Subcutaneous abdominal adipose tissue (tissue), 5 donors: ENCODE measurements around the gene SGSM1.

Experiments
- H3K27ac ChIP-seq: one replicate; pipeline ENCODE4 v1.7.0; 2013; ENCODE audit warnings: low read depth, mild to moderate bottlenecking, inconsistent platforms, low read length, moderate library complexity
- H3K27me3 ChIP-seq, 5 donors: one replicate each; pipeline ENCODE4 v1.7.0; 2013; ENCODE audit warnings: low read length in 5 of 5, inconsistent platforms in 1 of 5; ENCODE audit not compliant: control insufficient read depth in 5 of 5, insufficient read depth in 4 of 5
- H3K36me3 ChIP-seq, 5 donors: one replicate each; pipeline ENCODE4 v1.7.0; 2013; ENCODE audit warnings: low read length in 5 of 5; ENCODE audit not compliant: control insufficient read depth in 5 of 5, insufficient read depth in 5 of 5
- H3K4me1 ChIP-seq, 5 donors: one replicate each; pipeline ENCODE4 v1.7.0; 2013; ENCODE audit warnings: low read length in 5 of 5, mild to moderate bottlenecking in 3 of 5, moderate library complexity in 1 of 5; ENCODE audit not compliant: control insufficient read depth in 5 of 5, insufficient read depth in 5 of 5
- H3K4me3 ChIP-seq, 5 donors: one replicate each; pipeline ENCODE4 v1.7.0; 2013; ENCODE audit warnings: low read length in 5 of 5, low read depth in 1 of 5
- H3K9ac ChIP-seq, 5 donors: one replicate each; pipeline ENCODE4 v1.7.0; 2013; ENCODE audit warnings: low read length in 5 of 5, mild to moderate bottlenecking in 4 of 5, moderate library complexity in 3 of 5
- H3K9me3 ChIP-seq, 5 donors: one replicate each; pipeline ENCODE4 v1.7.0; 2013; ENCODE audit warnings: low read length in 5 of 5; ENCODE audit not compliant: control insufficient read depth in 5 of 5
- donor health status: healthy.
- donor health status: healthy.
- donor health status: healthy.
- donor health status: healthy.
- donor health status: healthy.

Gene SGSM1

GRCh38 chr22:24772493-24773220 is 33.4 kb upstream of the SGSM1 start:
- no peak overlapping the region for H3K9ac ChIP-seq
- H3K9me3 ChIP-seq, result no peaks in the 10 kb centered on the region
- H3K4me1 ChIP-seq, result peaks cover 0 to 5% (median 0%) of the 10 kb centered on the region in 5 donors
- no peak overlapping the region for H3K4me3 ChIP-seq
- H3K27me3 ChIP-seq, result peaks cover 0 to 8% (median 7%) of the 10 kb centered on the region in 5 donors
- H3K27ac ChIP-seq, result no peak overlapping the region
- H3K36me3 ChIP-seq, result no peaks in the 10 kb centered on the region

- no peak overlapping the region for H3K4me3 ChIP-seq
- peaks cover 0 to 7% (median 6%) of the 10 kb centered on the region in 5 donors for H3K27me3 ChIP-seq
- no peaks in the 10 kb centered on the region for H3K9me3 ChIP-seq
- no peak overlapping the region for H3K9ac ChIP-seq
- no peaks in the 10 kb centered on the region for H3K36me3 ChIP-seq
- H3K27ac ChIP-seq, result no peak overlapping the region
- H3K4me1 ChIP-seq, result peaks cover 0 to 5% (median 0%) of the 10 kb centered on the region in 5 donors
These were observed 30.1 kb upstream of the SGSM1 start for GRCh38 chr22:24775769-24776492.

GRCh38 chr22:24776525-24776924 is 29.5 kb upstream of the SGSM1 start:
- Histone ChIP-seq H3K4me1 (peaks cover 0 to 5% (median 0%) of the 10 kb centered on the region in 5 donors), H3K4me3 (no peak overlapping the region), H3K9me3 (no peaks in the 10 kb centered on the region), H3K27ac (no peak overlapping the region), H3K27me3 (peaks cover 0 to 7% (median 6%) of the 10 kb centered on the region in 5 donors), H3K36me3 (no peaks in the 10 kb centered on the region), H3K9ac (no peak overlapping the region)

GRCh38 chr22:24789516-24789915 is 16.5 kb upstream of the SGSM1 start:
- Histone ChIP-seq H3K36me3 (no peaks in the 10 kb centered on the region), H3K4me1 (no peaks in the 10 kb centered on the region), H3K4me3 (no peak overlapping the region), H3K27me3 (peaks cover 0 to 7% (median 3%) of the 10 kb centered on the region in 5 donors), H3K9ac (no peak overlapping the region), H3K9me3 (no peaks in the 10 kb centered on the region), H3K27ac (no peak overlapping the region)

GRCh38 chr22:24791362-24791761 is 14.6 kb upstream of the SGSM1 start:
- H3K27me3 ChIP-seq, result peaks cover 0 to 6% (median 0%) of the 10 kb centered on the region in 5 donors
- H3K27ac ChIP-seq, result no peak overlapping the region
- H3K9me3 ChIP-seq, result no peaks in the 10 kb centered on the region
- H3K4me3 ChIP-seq, result no peak overlapping the region
- H3K36me3 ChIP-seq, result no peaks in the 10 kb centered on the region
- no peak overlapping the region for H3K9ac ChIP-seq
- no peaks in the 10 kb centered on the region for H3K4me1 ChIP-seq

- Histone ChIP-seq H3K4me1 (no peaks in the 10 kb centered on the region), H3K27me3 (peaks cover 0 to 3% (median 0%) of the 10 kb centered on the region in 5 donors), H3K9me3 (no peaks in the 10 kb centered on the region), H3K27ac (no peak overlapping the region), H3K9ac (no peak overlapping the region), H3K4me3 (no peak overlapping the region), H3K36me3 (no peaks in the 10 kb centered on the region)
These were observed 10.0 kb upstream of the SGSM1 start for GRCh38 chr22:24796056-24796455.

- Histone ChIP-seq H3K9ac (no peak overlapping the region), H3K27me3 (peaks cover 0 to 3% (median 0%) of the 10 kb centered on the region in 5 donors), H3K4me1 (no peaks in the 10 kb centered on the region), H3K4me3 (no peak overlapping the region), H3K27ac (no peak overlapping the region), H3K36me3 (no peaks in the 10 kb centered on the region), H3K9me3 (no peaks in the 10 kb centered on the region)
These were observed 9.2 kb upstream of the SGSM1 start for GRCh38 chr22:24796860-24797259.

GRCh38 chr22:24801901-24802465 is 4.0 kb upstream of the SGSM1 start:
- Histone ChIP-seq H3K27ac (no peak overlapping the region), H3K9me3 (no peaks in the 10 kb centered on the region), H3K9ac (no peak overlapping the region), H3K36me3 (no peaks in the 10 kb centered on the region), H3K27me3 (no peaks in the 10 kb centered on the region), H3K4me1 (peaks cover 0 to 10% (median 7%) of the 10 kb centered on the region in 5 donors), H3K4me3 (no peak overlapping the region)

GRCh38 chr22:24803064-24803542 is 2.9 kb upstream of the SGSM1 start:
- no peak overlapping the region for H3K9ac ChIP-seq
- H3K4me3 ChIP-seq, result no peak overlapping the region
- H3K36me3 ChIP-seq, result no peaks in the 10 kb centered on the region
- no peaks in the 10 kb centered on the region for H3K27me3 ChIP-seq
- H3K4me1 ChIP-seq, result peaks cover 0 to 10% (median 9%) of the 10 kb centered on the region in 5 donors
- H3K27ac ChIP-seq, result no peak overlapping the region
- H3K9me3 ChIP-seq, result no peaks in the 10 kb centered on the region

GRCh38 chr22:24806663-24807001 is 621 bp downstream of the SGSM1 start:
- peak overlapping the region in 2 of 5 donors; percentile 2 to 69 for H3K9ac ChIP-seq
- no peaks in the 10 kb centered on the region for H3K9me3 ChIP-seq
- peak overlapping the region in 3 of 5 donors; percentile 66 to 73 (median 67) for H3K4me3 ChIP-seq
- no peaks in the 10 kb centered on the region for H3K27me3 ChIP-seq
- peaks cover 0 to 10% (median 9%) of the 10 kb centered on the region in 5 donors for H3K4me1 ChIP-seq
- H3K27ac ChIP-seq, result no peak overlapping the region
- H3K36me3 ChIP-seq, result no peaks in the 10 kb centered on the region
